GM18861 (cell line): ENCODE data around the gene FOXJ1.

Experiments used
- ATAC-seq: cut with Tn5 transposase; IDR thresholded peaks from one replicate; pipeline ENCODE4 v1.9.1; 2021; ENCODE audit not compliant: unreplicated experiment

The FOXJ1 gene

DNA sequence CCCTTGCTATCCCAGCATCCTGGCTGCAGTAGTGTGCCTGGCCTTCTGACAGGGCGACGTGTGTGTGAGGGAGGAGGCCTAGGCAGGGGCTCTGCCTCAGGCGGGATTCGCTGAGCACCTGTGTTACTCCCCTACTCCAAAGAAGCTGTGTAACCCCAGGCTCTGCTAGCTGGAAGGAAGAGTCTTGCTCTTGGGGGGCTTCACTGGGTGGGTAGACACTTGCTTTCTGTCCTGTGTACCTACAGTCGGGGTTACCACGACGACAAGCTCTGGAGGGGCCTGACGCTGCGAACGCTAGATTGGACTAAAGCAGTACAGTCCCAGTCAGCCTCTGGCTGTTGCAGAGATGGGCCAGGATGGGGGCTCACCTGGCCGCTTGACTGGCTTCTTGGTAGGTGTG is 47.0 kb downstream of the FOXJ1 start:
- no peak for ATAC-seq

DNA sequence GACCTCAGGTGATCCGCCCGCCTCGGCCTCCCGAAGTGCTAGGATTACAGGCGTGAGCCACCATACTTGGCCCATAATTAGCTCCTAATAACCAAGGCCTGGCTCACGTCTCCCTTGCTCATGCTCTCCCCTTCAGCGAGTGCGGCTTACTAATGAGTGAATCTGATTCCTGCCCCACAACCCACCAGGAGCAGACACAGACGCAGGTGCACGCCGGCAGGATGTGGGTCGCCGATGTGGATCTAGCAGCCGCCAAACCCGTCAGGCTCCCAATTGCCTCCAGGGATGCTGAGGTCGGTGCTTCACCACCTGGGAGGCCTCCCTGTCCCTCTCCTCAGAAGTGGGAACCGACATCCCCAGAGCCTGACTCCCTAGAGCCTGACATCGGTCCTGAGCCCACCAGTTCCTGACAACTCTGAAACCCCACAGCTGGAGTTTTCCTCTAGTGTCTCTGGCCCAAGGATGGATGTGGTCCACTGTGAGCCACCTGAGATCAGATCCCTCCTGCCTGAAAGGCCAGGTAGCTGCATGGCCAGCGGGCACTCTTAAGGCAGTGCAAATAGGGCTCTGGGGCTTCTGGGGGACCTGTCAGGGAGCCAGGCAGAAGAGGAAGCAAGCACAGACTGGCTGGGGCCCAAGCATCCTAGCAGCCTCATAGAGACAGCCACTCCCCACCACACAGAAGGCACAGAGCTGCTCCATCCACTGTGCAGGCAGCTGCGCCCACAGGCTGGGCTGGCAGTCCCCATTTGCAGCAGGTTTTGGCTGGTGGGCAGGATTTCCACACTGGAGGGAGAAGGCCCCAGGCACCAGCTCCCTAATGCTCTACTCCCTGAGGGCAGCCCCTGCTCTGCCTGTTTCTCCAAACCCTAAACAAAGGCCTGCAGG is 48.3 kb downstream of the FOXJ1 start:
- no peak for ATAC-seq

DNA sequence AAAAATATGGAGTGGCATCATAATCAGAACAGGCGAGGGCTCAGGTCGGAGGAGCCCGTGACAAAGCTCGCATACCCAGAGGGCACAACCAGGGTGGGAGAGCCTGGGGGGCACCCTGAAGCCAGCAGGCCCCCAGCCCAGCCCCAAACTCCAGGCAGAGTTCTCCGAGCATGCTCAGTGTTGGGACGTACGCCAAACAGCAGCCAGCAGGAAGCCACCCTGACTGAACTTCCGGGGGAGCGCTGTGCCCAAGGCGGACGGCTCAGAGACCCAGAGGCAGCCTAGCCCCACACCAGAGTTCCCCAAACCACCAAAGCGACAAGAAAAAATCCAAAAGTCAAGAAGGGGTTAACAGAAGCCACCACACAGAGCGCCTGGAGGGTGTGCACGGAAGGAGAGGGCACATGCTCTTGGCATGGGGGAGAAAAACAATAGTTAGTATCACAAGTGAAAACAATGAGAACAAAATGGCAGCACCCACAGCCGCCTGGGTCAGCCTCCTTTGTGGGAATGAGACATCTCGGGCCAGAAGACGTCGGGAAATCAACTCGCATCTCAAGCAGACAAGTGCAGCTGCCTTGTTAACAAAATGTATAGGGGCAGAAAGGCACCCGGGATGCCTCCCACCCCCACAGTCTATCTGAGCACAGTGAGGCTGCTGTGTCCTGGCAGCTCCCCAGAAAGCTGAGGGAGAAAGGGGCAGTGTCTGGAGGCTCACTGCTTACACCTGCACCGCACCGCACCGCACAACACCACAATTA is 49.3 kb downstream of the FOXJ1 start:
- ATAC-seq = no peak

DNA sequence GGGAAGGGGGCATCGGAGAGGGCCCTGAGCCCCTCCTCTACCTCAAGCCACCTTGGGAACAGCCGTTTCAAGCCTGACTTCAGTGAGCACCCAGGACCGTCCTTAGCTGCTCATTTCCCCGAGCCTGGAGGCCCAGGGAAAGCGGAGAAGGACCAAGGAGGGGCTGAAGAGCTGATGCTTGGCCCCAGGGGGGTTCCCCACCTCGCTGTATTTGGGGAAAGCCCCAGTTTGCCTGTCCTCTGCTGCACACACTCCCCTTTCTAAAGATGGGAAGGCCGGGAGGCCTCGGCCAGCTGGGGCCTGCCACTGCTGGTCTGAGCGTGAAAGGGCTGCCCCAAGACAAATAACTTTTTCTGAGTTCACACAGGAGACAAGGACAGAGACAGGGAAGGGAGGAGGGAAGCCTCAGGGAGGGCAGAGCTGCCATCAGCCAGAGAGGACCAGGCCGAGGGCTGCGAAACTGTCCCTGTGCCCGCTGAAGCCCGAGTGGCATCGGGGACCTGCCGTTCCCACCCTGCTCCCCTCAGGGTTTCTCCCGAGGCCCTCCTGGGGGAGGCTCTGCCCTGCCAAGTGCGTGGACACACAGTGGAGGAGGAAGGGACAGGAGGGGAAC is 50.4 kb downstream of the FOXJ1 start:
- no peak for ATAC-seq

DNA sequence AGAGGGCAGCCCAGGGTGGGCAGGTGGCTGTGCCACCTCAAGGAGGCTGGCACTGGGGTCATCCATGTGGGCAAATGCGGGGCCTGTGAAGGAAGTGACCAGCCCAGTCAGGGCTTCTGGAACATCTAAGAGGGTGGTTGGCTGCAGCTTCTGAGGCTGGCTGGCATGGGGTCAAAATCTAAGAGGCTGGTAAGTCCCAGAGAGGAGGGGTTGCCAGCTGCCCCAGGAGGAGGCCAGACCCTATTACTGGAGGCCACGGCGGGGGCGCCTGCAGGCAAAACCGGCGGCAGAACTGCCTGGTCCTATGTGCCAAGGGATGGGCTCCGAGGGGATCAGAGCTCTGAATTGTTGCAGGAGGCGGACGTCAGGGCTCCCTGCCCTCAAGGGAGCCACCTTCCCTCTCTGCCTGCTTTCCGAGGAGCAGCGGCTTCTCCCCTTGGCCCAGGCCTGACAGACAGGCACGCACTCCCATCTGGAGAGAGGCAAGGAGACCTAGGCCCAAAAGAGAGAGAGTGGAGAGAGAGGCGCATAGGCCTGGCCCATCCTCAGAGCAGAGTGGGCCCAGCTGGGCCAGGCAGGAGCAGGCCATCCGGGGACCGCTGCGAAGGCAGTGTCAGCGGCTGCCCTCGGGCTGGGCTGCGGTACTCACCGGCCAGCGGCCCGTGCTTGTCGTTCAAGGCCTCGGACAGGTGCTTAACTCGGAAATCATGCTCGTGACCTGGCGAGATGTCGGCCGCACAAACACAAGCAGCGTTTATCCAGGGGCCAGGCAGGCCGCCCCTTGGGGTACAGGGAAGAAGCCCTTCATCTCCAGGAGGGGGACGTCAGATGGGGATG is 51.1 kb downstream of the FOXJ1 start:
- ATAC-seq = no peak

DNA sequence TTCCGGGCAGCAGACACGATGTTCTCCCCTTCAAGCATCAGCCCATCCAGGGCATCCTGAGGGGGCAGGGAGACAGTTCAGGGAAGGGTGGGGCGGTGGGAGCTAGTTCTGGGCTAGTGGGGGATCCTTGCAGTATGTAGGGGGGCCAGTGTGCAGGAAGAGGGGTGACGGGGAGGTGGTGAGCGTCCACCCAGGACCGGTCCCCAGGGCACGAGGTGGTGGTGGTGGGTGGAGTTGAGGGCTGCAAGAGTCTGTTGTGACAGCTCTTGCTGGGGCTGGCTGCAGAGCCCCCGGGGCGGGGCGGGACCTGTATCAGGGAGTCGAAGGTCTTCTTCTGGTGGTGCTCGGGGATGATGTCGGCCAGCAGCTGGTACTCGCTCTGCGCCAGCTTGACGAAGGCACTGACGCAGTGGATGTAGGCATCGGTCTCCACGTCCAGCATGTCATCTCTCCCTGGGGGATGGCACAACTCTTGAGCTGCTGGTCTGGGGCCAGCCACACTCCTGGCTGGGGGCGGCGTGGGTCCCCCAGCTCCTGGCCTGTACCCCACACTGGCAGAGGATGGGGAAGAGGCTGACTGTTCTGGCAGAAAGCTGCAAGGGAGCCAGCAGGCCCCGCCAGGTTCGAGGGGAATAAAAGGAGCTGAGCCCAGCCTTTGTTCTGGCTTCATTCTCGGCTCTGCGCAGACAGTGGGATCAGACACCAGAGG is 52.0 kb downstream of the FOXJ1 start:
- ATAC-seq = no peak

DNA sequence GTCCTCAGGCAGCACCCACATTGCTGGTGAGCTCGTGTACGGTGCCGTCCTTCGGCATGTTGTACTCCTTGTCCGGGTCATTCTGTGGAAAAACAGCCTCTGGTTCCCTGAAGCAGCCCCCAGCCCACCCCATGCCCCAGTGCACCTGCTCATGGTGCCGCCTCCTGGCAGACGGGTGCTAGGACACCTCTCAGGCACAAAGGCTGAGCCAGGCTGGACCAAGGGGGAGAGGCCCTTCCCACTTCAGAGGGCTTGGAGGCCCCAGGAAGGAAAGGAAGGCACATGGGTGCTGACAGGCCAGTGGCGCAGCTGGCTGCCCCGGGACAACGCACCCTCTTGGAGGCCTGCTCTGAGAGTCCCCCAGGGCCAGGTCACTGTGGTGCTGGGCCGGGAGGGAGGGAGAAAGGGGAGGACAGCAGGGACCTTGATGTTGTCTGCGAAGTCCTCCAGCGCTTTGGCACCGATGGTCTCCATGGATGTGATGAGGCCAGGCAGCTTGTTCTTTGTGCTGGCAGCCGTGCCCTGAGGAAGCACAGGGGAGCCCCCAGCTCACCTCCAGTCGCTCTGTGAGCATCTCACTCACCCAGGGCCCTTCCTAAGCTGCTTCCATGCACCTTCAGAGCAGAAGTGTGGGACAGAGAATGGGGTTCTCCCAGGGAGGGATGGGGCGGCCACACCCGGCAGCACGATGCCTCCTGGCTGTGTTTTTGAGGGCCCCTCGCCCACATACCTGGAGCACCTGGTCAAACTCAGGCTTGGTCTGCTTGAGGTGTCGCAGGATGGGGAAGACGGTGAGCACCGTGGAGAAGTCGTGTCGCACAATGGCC is 52.8 kb downstream of the FOXJ1 start:
- no peak for ATAC-seq

DNA sequence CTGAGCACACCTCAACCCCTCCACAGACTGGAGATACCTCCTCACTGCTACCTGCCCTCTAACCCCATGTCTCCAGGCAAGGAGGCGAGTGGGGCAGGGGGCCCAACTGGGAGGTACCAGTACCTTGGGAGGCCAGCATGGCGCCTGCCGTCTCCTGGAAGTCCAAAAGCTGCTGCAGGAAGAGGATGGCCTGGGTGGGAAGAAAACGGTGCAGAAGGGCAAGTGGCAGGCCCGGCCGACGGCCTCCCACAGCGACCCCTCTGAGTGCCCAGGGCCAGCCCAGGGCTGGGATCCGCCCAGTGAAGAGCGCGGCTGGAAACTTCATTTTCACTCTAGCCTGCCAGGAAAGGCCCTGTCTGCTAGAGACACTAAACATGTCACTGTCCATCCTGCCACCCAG is 53.5 kb downstream of the FOXJ1 start:
- ATAC-seq = no peak

DNA sequence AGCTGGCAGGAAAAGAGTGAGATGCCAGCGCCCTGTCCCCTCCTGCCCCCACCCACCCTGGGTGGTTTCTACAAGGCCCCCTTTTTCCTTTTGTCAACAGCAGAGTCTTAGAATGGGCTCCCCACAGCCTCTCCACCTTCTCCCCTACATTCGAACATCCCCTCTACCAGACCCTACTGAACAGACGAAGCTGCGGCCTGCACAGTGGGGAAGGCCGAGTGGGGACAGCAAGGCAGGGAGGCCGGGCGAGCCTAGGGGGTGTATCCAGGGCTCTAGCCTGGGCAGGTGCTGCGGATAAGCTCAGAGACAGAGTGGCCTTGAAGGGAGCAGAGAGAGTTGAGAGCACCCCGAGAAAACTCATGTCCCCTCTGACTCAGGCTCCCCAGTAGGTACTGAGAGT is 54.7 kb downstream of the FOXJ1 start:
- no peak for ATAC-seq
